Hepatocyte (in vitro differentiated cells): ENCODE measurements around the gene ASPSCR1. TPM values are rescaled to one million over a fixed set of nuclear protein-coding genes. Genes with fewer than 3 reads are reported as not detected.

Experiments
- DNase-seq: peaks from one replicate; pipeline ENCODE4 v3.0.0-alpha.2; 2016; ENCODE audit warnings: low spot score
- H2AFZ ChIP-seq: fragments of 200-600 bp; sonication (generic); 2 replicates; pipeline ENCODE4 v1.6.0; 2016; ENCODE audit warnings: antibody characterized with exemption, mild to moderate bottlenecking
- H3K27ac ChIP-seq: fragments of 200-600 bp; sonication (generic); 2 replicates; pipeline ENCODE4 v1.5.1; 2016; ENCODE audit warnings: mild to moderate bottlenecking
- H3K27me3 ChIP-seq: fragments of 200-600 bp; sonication (generic); 2 replicates; pipeline ENCODE4 v1.6.1; 2016
- H3K36me3 ChIP-seq: fragments of 200-600 bp; sonication (generic); replicated peaks from 2 replicates; pipeline ENCODE4 v1.5.1; 2016; ENCODE audit warnings: low read depth; ENCODE audit not compliant: insufficient read depth
- H3K4me1 ChIP-seq: fragments of 200-600 bp; sonication (generic); 2 replicates; pipeline ENCODE4 v1.5.1; 2016; ENCODE audit warnings: mild to moderate bottlenecking, moderate library complexity; ENCODE audit not compliant: insufficient read depth
- H3K4me2 ChIP-seq: fragments of 200-600 bp; sonication (generic); 2 replicates; pipeline ENCODE4 v1.6.0; 2016
- H3K4me3 ChIP-seq: fragments of 200-600 bp; sonication (generic); 2 replicates; pipeline ENCODE4 v1.5.1; 2016; ENCODE audit warnings: mild to moderate bottlenecking
- H3K79me2 ChIP-seq: fragments of 200-600 bp; sonication (generic); 2 replicates; pipeline ENCODE4 v1.6.0; 2017; ENCODE audit warnings: mild to moderate bottlenecking
- H3K9me2 ChIP-seq: fragments of 200-600 bp; sonication (generic); replicated peaks from 2 replicates; pipeline ENCODE4 v1.6.0; 2017; ENCODE audit warnings: mild to moderate bottlenecking; ENCODE audit not compliant: insufficient read depth
- H3K9me3 ChIP-seq: fragments of 200-600 bp; sonication (generic); 2 replicates; pipeline ENCODE4 v1.5.1; 2016; ENCODE audit warnings: low read depth, mild to moderate bottlenecking
- H4K20me1 ChIP-seq: fragments of 200-600 bp; sonication (generic); 2 replicates; pipeline ENCODE4 v1.6.0; 2016; ENCODE audit warnings: mild to moderate bottlenecking; ENCODE audit not compliant: insufficient read depth, poor library complexity, severe bottlenecking
- EZH2 ChIP-seq: fragments of 200-600 bp; sonication (generic); IDR thresholded peaks from 2 replicates; pipeline ENCODE4 v1.6.1; 2016; ENCODE audit warnings: antibody characterized with exemption, mild to moderate bottlenecking, borderline replicate concordance
- EZH2phosphoT487 ChIP-seq: fragments of 200-600 bp; sonication (generic); IDR thresholded peaks from one replicate; pipeline ENCODE4 v1.6.1; 2018; ENCODE audit warnings: antibody characterized with exemption, mild to moderate bottlenecking, low read depth, moderate library complexity; ENCODE audit not compliant: unreplicated experiment, severe bottlenecking
- WGBS: methylation state at CpG from one replicate; pipeline ENCODE4 v1.1.6; 2016; ENCODE audit warnings: low lambda C conversion rate; ENCODE audit errors: missing lambda C conversion rate; 5-methylcytosine and 5-hydroxymethylcytosine counted together
- polyA plus RNA-seq: library from polyadenylated mRNA; unstranded; fragments of >200 nt; fragmentation: Nextera tagmentation; extraction: Ambion mirVana; gene quantifications from 2 replicates; pipeline ENCODE4 v1.2.1, GENCODE V29; 2016
- total RNA-seq: library from RNA; depleted of rRNA; stranded (reverse); fragments of >200 nt; gene quantifications from 2 replicates; pipeline ENCODE4 v1.2.3, GENCODE V29; 2014
- TF ChIP-seq, protein P1 (sequence below): fragments of 200-600 bp; sonication (generic); IDR thresholded peaks from 2 replicates; pipeline ENCODE4 v1.5.1; 2016; ENCODE audit warnings: antibody characterized with exemption, mild to moderate bottlenecking; ENCODE audit not compliant: poor library complexity

ASPSCR1 gene
- total and polyA plus RNA-seq, 2 experiments from 2014 or later: 28.4 to 45.9 TPM

- no peaks in the 10 kb centered on the region for H3K27me3 ChIP-seq
- no peak overlapping the region for H3K4me2 ChIP-seq
- H3K27ac ChIP-seq: no peak overlapping the region
- no peaks in the 10 kb centered on the region for H3K9me2 ChIP-seq
- peaks cover 16% of the 10 kb centered on the region for H3K4me1 ChIP-seq
- H3K9me3 ChIP-seq: no peaks in the 10 kb centered on the region
- H2AFZ ChIP-seq: no peak overlapping the region
- no peaks in the 10 kb centered on the region for H3K79me2 ChIP-seq
- 98% methylated on average over 18 of the region's 28 CpGs for WGBS
- no peaks in the 10 kb centered on the region for H4K20me1 ChIP-seq
- H3K36me3 ChIP-seq: no peaks in the 10 kb centered on the region
- no peak for DNase-seq
- no peak for TF ChIP-seq EZH2phosphoT487
- TF ChIP-seq, protein P1, sequence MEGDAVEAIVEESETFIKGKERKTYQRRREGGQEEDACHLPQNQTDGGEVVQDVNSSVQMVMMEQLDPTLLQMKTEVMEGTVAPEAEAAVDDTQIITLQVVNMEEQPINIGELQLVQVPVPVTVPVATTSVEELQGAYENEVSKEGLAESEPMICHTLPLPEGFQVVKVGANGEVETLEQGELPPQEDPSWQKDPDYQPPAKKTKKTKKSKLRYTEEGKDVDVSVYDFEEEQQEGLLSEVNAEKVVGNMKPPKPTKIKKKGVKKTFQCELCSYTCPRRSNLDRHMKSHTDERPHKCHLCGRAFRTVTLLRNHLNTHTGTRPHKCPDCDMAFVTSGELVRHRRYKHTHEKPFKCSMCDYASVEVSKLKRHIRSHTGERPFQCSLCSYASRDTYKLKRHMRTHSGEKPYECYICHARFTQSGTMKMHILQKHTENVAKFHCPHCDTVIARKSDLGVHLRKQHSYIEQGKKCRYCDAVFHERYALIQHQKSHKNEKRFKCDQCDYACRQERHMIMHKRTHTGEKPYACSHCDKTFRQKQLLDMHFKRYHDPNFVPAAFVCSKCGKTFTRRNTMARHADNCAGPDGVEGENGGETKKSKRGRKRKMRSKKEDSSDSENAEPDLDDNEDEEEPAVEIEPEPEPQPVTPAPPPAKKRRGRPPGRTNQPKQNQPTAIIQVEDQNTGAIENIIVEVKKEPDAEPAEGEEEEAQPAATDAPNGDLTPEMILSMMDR: no peak
- no peak for TF ChIP-seq EZH2
- H3K4me3 ChIP-seq: no peak overlapping the region
Observed at GRCh38 chr17:82008941-82009405, 31.5 kb downstream of the ASPSCR1 start.

- no peaks in the 10 kb centered on the region for H4K20me1 ChIP-seq
- 97% methylated on average over 15 of the region's 15 CpGs for WGBS
- no peak for DNase-seq
- no peaks in the 10 kb centered on the region for H3K9me3 ChIP-seq
- peaks cover 12% of the 10 kb centered on the region for H3K4me1 ChIP-seq
- no peak overlapping the region for H3K27ac ChIP-seq
- H3K9me2 ChIP-seq: no peaks in the 10 kb centered on the region
- no peaks in the 10 kb centered on the region for H3K27me3 ChIP-seq
- no peak overlapping the region for H3K4me2 ChIP-seq
- H2AFZ ChIP-seq: no peak overlapping the region
- H3K79me2 ChIP-seq: no peaks in the 10 kb centered on the region
- no peaks in the 10 kb centered on the region for H3K36me3 ChIP-seq
- TF ChIP-seq EZH2 (no peak), EZH2phosphoT487 (no peak)
- TF ChIP-seq, protein P1: no peak
- H3K4me3 ChIP-seq: no peak overlapping the region
Observed at GRCh38 chr17:82009413-82009812, 32.0 kb downstream of the ASPSCR1 start.

DNA sequence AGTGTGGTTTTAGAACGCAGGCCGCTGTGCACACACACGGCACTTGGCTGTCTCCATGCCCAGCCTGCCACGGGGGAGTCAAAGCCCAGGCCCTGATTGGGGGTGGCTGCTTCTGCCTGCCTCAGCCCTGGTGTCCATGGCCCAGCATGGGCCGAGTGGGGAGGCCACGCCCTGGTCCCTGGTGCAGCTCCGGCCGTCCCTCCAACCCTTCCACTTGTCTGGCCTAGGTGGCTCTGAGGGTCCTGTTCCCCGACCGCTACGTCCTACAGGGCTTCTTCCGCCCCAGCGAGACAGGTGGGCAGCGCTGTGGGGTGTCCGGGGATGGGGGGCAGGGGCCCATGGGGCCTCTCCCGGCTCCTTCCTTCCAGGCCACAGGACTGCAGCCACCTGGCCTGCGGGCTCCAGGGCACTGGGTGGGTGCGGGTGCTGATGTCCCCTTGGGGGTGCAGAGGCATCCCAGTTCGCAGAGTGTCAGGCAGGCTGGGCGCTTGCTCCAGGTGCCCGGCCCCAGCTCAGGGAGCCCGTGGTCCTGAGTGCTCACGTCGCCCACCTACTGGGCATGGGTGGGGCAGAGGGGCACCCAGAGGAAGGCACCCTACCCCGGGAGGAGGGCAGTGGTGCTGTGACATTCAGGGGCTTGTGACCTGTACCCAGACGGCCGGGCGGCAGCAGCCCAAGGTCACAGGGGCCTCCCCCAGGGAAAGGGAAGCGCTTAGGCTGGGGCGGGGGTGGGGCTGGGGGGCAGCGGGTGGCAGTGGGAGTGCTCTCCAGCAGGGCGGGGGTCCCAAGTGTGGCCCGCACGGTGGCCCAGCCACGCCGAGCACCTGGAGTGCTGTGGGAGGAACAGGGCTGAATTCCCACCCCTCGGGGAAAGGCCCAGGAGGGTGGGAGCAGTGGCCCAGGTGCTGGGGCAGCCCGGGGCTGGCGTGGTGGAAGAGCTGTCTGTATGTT lies 33.4 kb downstream of the ASPSCR1 start:
- Histone ChIP-seq H3K4me3 (no peak overlapping the region), H3K27me3 (no peaks in the 10 kb centered on the region), H3K36me3 (no peaks in the 10 kb centered on the region), H4K20me1 (no peaks in the 10 kb centered on the region), H3K4me1 (peaks cover 10% of the 10 kb centered on the region), H2AFZ (no peak overlapping the region), H3K4me2 (no peak overlapping the region), H3K79me2 (no peaks in the 10 kb centered on the region), H3K9me2 (no peaks in the 10 kb centered on the region), H3K9me3 (no peaks in the 10 kb centered on the region), H3K27ac (no peak overlapping the region)
- no peak for DNase-seq
- TF ChIP-seq, protein P1: no peak
- TF ChIP-seq EZH2 (no peak), EZH2phosphoT487 (no peak)
- WGBS: 95% methylated on average over 22 of the region's 39 CpGs
